Measurements from ENCODE around the gene SRCIN1. TPM values are rescaled to one million over a fixed set of nuclear protein-coding genes. Genes with fewer than 3 reads are reported as not detected.

SRCIN1 gene
- total RNA-seq, 1 donor from 2014 or later: 2.1 TPM

GRCh38 chr17:38571833-38572668 is 33.7 kb downstream of the SRCIN1 start:
- no peak for TF ChIP-seq CTCF (conservative IDR thresholded peaks at IDR 0.05; ENCODE audit: low read depth, low read length)
- H3K4me3 ChIP-seq (ENCODE audit: low read depth, low read length): no peak overlapping the region
- no peak for DNase-seq (ENCODE audit: low read depth)

GRCh38 chr17:38569701-38570512 is 35.8 kb downstream of the SRCIN1 start:
- H3K4me3 ChIP-seq (ENCODE audit: low read depth, low read length): no peak overlapping the region
- no peak for TF ChIP-seq CTCF (conservative IDR thresholded peaks at IDR 0.05; ENCODE audit: low read depth, low read length)
- DNase-seq (ENCODE audit: low read depth): no peak

DNA sequence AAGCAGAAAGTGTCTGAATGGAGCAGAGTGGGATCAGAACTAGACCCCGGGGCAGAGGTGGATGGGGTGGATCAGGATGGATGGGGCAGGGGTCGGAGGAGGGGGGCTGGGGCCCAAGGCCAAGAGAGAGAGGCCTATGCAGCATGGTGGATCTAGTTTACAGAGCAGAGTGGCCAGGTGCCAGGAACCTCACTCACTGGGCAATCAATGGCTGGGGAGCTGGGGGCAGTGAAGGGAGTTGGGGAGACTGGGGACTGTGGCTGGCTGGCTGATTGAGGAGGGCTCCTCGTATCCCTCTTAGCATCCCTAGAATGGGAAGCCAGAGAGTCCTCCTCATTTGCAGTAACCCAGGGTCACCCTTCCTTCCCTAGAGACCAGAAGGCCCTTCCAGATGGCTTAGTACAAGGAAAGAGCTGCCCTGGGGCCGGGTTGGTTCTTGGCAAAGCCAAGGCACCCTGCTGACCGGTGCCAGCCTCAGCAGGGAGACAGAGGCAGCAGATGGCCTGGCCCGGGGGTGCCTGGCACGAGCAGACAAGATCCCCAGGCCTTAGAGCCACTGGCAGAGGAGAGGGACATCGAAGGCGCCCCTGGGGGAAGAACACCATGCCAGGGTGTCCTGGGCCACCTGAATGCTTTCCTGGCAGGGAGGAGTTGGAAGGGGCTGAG is 36.8 kb downstream of the SRCIN1 start:
- no peak for DNase-seq (ENCODE audit: low read depth)
- no peak overlapping the region for H3K4me3 ChIP-seq (ENCODE audit: low read depth, low read length)
- TF ChIP-seq CTCF (conservative IDR thresholded peaks at IDR 0.05; ENCODE audit: low read depth, low read length): no peak

GRCh38 chr17:38568274-38568673 is 37.5 kb downstream of the SRCIN1 start:
- no peak for TF ChIP-seq CTCF (conservative IDR thresholded peaks at IDR 0.05; ENCODE audit: low read depth, low read length)
- no peak for DNase-seq (ENCODE audit: low read depth)
- no peak overlapping the region for H3K4me3 ChIP-seq (ENCODE audit: low read depth, low read length)

DNA sequence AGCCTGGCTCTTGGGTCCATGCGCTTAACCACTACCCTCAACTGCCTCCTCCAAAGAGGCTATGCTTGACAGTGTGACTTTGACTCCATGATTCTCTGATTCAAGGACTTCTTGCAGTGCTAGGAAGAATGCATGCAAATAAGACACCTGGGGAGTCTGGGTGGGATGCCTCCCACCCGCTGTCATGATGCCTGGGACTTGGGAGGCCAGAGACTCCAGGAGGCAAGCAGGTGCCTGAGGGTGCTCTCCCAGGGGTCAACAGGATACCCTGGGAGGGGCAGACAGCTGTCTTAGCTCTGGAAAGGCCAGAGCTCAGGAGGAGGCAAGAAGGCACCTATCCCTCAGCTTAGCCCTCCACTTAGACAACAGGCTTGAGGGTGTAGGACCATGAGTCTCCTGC is 38.4 kb downstream of the SRCIN1 start:
- H3K4me3 ChIP-seq (ENCODE audit: low read depth, low read length): no peak overlapping the region
- TF ChIP-seq CTCF (conservative IDR thresholded peaks at IDR 0.05; ENCODE audit: low read depth, low read length): no peak
- no peak for DNase-seq (ENCODE audit: low read depth)

DNA sequence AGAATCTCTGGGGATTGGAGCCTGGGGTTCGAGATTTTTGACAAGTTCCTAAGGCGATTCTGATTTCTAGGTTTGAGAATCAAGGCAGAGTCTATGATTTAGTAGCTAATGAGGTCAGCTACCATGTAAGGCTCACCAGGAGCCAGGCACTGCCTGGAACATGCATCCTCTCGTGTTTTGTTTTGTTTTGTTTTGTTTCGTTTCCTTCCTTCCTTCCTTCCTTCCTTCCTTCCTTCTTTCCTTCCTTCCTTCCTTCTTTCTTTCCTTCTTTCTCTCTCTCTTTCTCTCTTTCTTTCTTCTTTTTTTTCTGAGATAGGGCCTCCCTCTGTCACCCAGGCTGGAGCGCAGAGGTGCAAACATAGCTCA is 39.1 kb downstream of the SRCIN1 start:
- no peak for DNase-seq (ENCODE audit: low read depth)
- TF ChIP-seq CTCF (conservative IDR thresholded peaks at IDR 0.05; ENCODE audit: low read depth, low read length): no peak
- H3K4me3 ChIP-seq (ENCODE audit: low read depth, low read length): no peak overlapping the region

Data from epithelial cell of proximal tubule (primary cell).